ENCODE results near the gene WNT4.

WNT4 gene

DNA sequence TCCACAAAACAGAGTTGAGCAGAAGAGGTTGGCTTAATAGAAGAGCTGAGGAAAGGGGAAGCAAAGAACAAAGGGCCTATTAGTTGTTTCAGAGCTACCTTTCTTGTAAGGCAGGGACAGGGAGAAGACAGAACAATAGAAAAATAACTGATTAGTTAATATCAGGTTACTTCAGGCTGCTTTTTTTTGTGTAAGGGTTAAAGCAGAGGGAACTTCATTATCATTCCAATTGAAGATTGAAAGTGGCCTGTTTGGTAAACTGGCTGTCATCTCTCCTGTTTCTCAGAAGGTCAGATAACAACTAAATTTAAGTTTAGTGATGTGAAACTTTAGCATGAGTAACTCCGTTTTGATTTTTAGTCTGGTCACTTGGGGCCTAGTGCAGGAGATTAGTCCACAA lies 68.1 kb downstream of the WNT4 start:
- no peak for DNase-seq (ENCODE audit: low spot score)

DNA sequence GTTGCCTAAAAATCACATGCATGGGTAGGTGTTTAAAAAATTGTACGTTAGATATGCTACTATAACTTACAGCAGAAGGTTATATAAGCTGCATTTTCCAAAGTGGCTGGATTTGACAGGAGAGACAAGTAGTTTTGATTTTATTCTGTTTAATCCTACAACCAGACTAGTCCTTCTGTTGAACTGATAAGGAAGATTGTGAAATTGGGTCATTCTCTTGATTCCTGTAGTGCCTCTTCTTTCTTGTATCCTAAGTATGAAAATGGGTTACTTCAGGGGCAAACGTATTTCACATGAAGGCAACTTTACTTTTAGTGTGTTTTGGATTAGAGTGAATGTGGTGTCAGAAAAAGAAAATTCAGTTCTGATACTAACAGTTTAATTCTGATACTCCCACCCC lies 71.4 kb downstream of the WNT4 start:
- no peak for DNase-seq (ENCODE audit: low spot score)
